ENCODE measurements around the gene COL28A1.
"Not testable (repeated sequence)": the region's sequence is repeated elsewhere in the genome, so short reads cannot be mapped to it uniquely, and the experiment has no call there.

Gene COL28A1

DNA sequence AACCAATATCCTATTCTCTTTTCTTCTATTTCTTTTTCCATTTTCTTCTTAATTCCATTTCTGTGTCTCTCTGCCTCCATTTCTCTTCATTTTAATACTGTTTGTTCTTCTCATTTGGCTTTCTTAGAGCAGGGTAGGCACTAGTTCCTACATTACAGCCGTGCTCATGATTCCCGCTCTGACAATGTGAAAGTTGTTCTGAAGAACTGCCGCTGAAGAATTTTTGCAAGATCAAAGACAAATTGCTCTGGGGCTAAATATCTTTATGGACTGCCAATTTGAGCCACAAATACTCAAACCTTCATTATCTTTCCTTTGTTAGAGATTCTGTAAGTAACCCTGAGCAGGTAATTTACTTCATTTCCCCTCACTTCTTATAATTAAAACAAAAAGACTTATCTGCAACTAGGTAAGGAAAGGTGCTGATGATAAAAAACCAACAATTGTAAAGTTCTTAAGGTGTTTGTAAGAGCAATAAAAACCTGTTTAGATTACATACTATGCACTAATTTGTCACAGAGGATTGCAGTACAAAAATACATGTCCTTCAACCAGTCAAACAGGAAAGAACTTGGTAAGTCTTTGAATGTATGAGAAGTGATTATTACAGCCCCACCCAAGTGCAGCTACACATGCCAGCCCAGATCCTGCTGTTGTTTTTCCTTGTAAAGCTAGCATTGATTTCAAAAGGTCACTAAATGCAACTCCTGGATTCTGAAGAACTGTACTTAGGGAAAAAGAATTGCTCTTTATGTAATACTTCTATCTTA is 127.5 kb downstream of the COL28A1 start:
- no peak for DNase-seq

DNA sequence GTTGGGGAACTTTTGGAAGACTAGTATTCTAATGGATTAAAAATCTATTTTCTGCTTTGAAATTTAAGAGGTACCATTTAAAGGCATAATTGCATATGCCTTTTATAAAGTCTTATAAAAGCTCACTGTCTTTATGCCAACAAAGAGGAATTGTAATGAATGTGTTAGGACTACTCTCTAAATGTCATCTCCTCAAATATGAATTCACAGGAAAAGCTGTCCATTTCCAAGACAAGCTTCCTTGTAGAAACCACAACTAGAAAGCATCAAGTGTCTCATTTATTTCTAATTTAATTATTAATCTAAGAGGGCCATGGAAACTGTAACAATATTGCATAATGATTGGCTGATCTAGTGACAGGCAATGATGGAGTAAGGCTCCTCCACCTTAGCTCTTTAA is 130.2 kb downstream of the COL28A1 start:
- DNase-seq: no peak

GRCh38 chr7:7399707-7400106 is 136.0 kb downstream of the COL28A1 start:
- no peak for DNase-seq

GRCh38 chr7:7395785-7396184 is 139.9 kb downstream of the COL28A1 start:
- DNase-seq: no peak

GRCh38 chr7:7388164-7388563 is 147.5 kb downstream of the COL28A1 start:
- not testable (repeated sequence) for DNase-seq

GRCh38 chr7:7385421-7385820 is 150.3 kb downstream of the COL28A1 start:
- no peak for DNase-seq

- DNase-seq: no peak
Observed at GRCh38 chr7:7384228-7384627, 151.4 kb downstream of the COL28A1 start.

DNA sequence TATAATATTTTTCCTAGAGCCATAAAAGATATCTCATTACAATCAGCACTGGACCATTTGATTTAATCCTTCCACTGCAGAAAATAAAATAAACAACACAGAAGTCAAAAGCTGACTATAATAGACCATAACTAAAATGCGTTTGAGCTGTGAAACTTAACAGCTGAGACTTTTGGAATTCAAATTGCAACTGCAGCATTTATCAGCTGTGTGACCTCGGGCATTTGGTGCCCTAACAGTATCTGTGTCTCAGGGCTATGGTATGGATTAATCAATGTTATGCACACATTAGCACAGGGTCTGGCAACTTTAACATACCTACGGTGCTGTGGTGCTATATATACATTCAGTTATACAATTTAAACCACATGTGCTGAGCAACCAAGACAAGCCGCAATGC is 160.1 kb downstream of the COL28A1 start:
- DNase-seq: no peak

DNA sequence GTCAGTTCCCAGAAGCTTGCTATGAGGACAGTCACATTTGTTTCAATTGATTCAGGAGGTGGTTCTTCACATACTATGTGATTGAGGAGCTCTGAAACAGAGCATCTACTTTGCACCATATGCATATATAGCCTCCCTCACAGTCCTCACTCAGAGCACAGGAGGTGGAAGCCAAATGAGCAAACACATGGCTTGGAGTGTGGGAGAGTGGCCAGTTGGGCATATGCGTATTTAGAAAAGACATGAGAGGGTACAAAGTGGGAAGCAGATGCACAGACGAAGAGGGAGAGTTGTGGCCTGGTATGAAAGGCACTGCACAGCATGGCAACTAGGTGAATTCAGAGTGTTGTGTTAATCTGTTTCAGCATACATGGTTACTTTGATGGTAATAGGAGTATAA is 165.6 kb downstream of the COL28A1 start:
- no peak for DNase-seq

- DNase-seq: no peak
Observed at GRCh38 chr7:7369134-7369533, 166.5 kb downstream of the COL28A1 start.

- no peak for DNase-seq
Observed at GRCh38 chr7:7354674-7355073, 181.0 kb downstream of the COL28A1 start.

- DNase-seq: no peak
Observed at GRCh38 chr7:7352845-7353244, 182.8 kb downstream of the COL28A1 start.

DNA sequence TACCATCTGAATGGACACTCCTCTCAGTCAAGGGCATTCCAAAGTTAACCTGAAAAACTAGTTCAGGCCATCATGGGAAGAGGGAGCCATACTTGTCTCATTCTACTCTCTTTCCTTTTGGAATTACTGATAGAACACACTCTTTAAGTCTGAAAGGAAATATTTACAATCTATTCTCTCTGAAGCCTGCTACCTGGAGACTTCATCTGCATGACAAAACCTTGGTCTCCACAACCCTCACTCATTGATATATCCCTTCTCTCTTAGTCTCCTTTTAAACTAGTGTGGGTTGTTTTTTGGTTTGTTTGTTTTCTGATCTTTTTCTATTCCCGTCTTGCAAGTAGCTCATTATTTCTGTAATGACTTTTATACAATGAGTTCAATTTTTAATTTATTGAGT is 183.8 kb downstream of the COL28A1 start:
- no peak for DNase-seq

GRCh38 chr7:7351156-7351555 is 184.5 kb downstream of the COL28A1 start:
- no peak for DNase-seq

DNA sequence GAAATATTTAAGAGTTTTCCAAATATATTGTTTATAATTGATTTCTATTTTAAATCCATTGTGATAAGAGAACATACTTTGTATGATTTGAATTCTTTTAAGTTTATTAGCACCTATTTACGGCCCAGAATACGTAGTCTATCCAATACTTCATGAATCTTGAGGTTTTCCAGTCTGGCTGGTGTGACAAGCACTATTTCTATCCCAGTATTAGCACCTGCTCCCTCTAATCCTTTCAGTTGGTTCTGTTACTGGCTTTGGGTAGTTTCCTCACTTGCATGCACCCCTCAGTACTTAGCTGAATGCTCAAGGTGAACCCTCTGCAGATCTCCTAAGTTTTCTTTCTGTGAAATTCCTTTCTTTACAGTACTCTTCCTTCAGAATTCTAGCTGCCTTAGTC is 186.5 kb downstream of the COL28A1 start:
- DNase-seq: no peak

GRCh38 chr7:7347045-7347444 is 188.6 kb downstream of the COL28A1 start:
- no peak for DNase-seq

DNA sequence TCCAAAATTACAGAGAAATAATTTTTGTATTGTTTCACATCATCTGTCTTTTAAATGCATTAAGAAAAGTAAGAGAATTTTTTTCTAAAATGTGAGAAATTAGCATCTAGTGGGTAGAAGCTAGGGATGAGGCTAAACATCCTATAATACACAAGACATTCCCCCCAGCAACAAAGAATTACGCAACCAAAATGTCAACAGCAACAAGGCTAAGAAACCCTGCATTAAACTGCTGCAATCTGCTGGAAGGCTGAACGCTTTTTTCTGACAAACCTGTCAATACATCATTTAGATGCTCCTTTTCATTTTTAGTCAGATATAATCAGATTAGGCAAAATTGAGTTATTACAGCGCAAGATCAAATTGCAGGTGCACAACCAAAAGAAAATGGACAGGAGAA is 191.1 kb downstream of the COL28A1 start:
- DNase-seq: no peak

GRCh38 chr7:7335909-7336308 is 199.8 kb downstream of the COL28A1 start:
- no peak for DNase-seq

DNA sequence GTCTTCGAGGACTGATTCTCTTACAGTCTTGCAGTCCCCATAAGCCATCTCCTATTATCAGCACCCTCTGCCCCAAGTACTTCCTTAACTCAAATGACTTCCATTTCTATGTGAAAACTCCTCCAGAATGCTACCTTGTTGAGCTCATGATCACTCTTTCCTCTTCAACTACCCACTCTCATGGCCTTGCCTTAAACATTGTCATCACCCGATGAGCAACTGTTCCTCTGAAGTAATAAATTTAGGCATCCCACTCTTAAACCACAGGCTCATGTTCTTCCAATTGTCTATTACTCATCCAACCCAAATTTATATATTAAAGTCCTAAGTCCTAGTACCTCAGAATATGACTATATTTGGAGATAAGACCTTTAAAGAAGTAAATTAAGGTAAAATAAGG is 200.5 kb downstream of the COL28A1 start:
- no peak for DNase-seq

GRCh38 chr7:7333610-7334009 is 202.1 kb downstream of the COL28A1 start:
- no peak for DNase-seq

DNA sequence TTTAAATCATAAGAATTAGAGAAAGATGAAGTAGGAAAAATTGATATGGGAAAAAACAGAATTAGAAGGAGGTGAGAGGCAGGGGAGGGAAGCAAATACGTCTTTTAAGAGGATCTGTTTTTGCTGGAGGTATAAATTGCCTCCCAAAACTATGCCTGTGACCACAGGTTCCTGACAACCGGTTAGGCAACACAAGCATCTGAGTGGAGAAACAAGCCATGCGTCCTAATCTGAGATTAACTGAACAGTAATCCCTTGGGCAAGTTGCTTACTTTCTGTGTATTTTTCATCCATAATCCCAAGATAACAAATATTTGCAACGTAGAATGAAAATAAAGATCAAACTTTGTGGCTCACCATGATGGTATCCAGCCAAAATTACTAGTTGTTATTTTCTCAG is 204.2 kb downstream of the COL28A1 start:
- DNase-seq: no peak

DNA sequence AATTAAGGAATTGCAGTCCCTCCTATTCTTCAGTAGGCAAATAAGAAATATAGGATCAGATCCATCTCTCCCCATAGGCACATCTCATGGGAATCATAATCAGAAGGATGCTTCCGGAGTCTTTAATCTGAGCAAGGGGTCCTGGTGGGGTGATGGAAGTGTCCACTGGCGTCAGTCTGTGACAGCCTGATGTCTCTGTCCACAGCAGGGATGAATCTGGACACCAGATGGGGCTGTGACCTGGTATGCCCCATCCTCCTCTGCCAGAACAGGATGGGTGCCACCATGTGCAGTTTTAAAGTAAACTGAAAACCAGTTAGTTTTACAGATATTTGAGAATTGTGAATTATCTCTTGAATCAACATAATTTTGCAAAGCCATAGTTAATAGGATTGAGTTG is 204.7 kb downstream of the COL28A1 start:
- DNase-seq: no peak

- no peak for DNase-seq
Observed at GRCh38 chr7:7329326-7329725, 206.3 kb downstream of the COL28A1 start.

- no peak for DNase-seq
Observed at GRCh38 chr7:7327423-7327822, 208.2 kb downstream of the COL28A1 start.

- no peak for DNase-seq
Observed at GRCh38 chr7:7324698-7325097, 211.0 kb downstream of the COL28A1 start.

Data from hematopoietic multipotent progenitor cell treated with erythropoietin and hydrocortisone succinate and interleukin-3 and kit ligand, for 6 days (in vitro differentiated cells).